ENCODE data around the gene ZMYND15. TPM values are rescaled to one million over a fixed set of nuclear protein-coding genes. Genes with fewer than 3 reads are reported as not detected.
"Not testable (repeated sequence)": the region's sequence is repeated elsewhere in the genome, so short reads cannot be mapped to it uniquely, and the experiment has no call there.

The ZMYND15 gene
- 0.32 and 0.89 TPM in 2 replicates for total RNA-seq (2014; rRNA removed; shearing (Covaris generic))
- polyA plus RNA-seq (2016; fragmentation: Nextera tagmentation; extraction: Ambion mirVana) = 0.16 TPM in 1 of 2 replicates, not detected in the other

GRCh38 chr17:4739122-4740024, at the start of gene ZMYND15, which contains the start of gene CXCL16:
TSS of gene ZMYND15 (plus strand) at chr17:4739833. CDS start at chr17:4740549, 716 bp downstream.
TSS of gene CXCL16 (minus strand) at chr17:4739928. CDS start at chr17:4739339, 589 bp downstream.
- WGBS, 2 experiments (ENCODE audit: low coverage in 1 of 2, low lambda C conversion rate in 2 of 2, missing lambda C conversion rate in 2 of 2) = 2% methylated on average over 86 to 87 of the region's 100 CpGs
- peak within 1 kb of the TSS; percentile 70 for H3K4me2 ChIP-seq (ENCODE audit: unreplicated experiment)

GRCh38 chr17:4689872-4690271, 49.8 kb upstream of the ZMYND15 start:
- 86% methylated on average over 12 of the region's 12 CpGs for WGBS, 2 experiments (ENCODE audit: low coverage in 1 of 2, low lambda C conversion rate in 2 of 2, missing lambda C conversion rate in 2 of 2)
- H3K36me3 ChIP-seq (ENCODE audit: low read depth); DNase-seq; H3K9me3 ChIP-seq (ENCODE audit: low read depth); H2AFZ ChIP-seq; H3K4me2 ChIP-seq (ENCODE audit: unreplicated experiment); in situ Hi-C loops (cut with MboI); H3K4me1 ChIP-seq (ENCODE audit: insufficient read depth); H4K20me1 ChIP-seq (ENCODE audit: insufficient read depth); H3K9me2 ChIP-seq (ENCODE audit: insufficient read depth); H3F3A ChIP-seq (ENCODE audit: insufficient read depth); H3K9ac ChIP-seq; H3K27me3 ChIP-seq (replicated peaks; ENCODE audit: insufficient read depth); H3K27ac ChIP-seq; H3K4me3 ChIP-seq: not testable (repeated sequence)
- peaks cover 56% of the 10 kb centered on the region for H3K79me2 ChIP-seq (ENCODE audit: insufficient read depth)

More at GRCh38 chr17:4739122-4740024, at the start of gene ZMYND15, which contains the start of gene CXCL16:
- Histone ChIP-seq H3K4me1 (ENCODE audit: insufficient read depth) (no peaks in the 10 kb centered on the region; the same call in 1 of the 2 replicates), H3K27me3 (replicated peaks; ENCODE audit: insufficient read depth) (peaks cover 6% of the 10 kb centered on the region; the same call in 1 of the 2 replicates), H4K20me1 (ENCODE audit: insufficient read depth) (no peaks in the 10 kb centered on the region), H3K9ac (peak within 1 kb of the TSS; percentile 59), H3K9me3 (ENCODE audit: low read depth) (no peaks in the 10 kb centered on the region), H3K79me2 (ENCODE audit: insufficient read depth) (no peaks in the 10 kb centered on the region), H3K9me2 (ENCODE audit: insufficient read depth) (no peaks in the 10 kb centered on the region), H2AFZ (peak within 1 kb of the TSS; percentile 87), H3K36me3 (ENCODE audit: low read depth) (no peaks in the 10 kb centered on the region), H3F3A (ENCODE audit: insufficient read depth) (no peaks in the 10 kb centered on the region), H3K27ac (no peak within 1 kb of the TSS), H3K4me3 (peak within 1 kb of the TSS; percentile 78)
- DNase-seq = peak; percentile 74
- in situ Hi-C loops (cut with MboI) = no loop called here
- TF ChIP-seq EZH2phosphoT487 (IDR thresholded peaks at IDR 0.05; ENCODE audit: insufficient read depth, low read depth) (no peak), EZH2 (IDR thresholded peaks at IDR 0.05; ENCODE audit: insufficient read depth, poor library complexity, severe bottlenecking) (no peak)

GRCh38 chr17:4690745-4691144, 48.9 kb upstream of the ZMYND15 start:
- no peaks in the 10 kb centered on the region for H3F3A ChIP-seq (ENCODE audit: insufficient read depth)
- in situ Hi-C loops (cut with MboI) = no loop called here

GRCh38 chr17:4691686-4692085, 47.9 kb upstream of the ZMYND15 start:
- Histone ChIP-seq H3K4me1 (ENCODE audit: insufficient read depth) (no peaks in the 10 kb centered on the region), H3K4me3 (no peak overlapping the region), H3K9me2 (ENCODE audit: insufficient read depth) (no peaks in the 10 kb centered on the region), H4K20me1 (ENCODE audit: insufficient read depth) (no peaks in the 10 kb centered on the region; the same call in 1 of the 2 replicates), H3F3A (ENCODE audit: insufficient read depth) (no peaks in the 10 kb centered on the region), H2AFZ (no peak overlapping the region), H3K4me2 (ENCODE audit: unreplicated experiment) (no peak overlapping the region), H3K9me3 (ENCODE audit: low read depth) (no peaks in the 10 kb centered on the region), H3K9ac (no peak overlapping the region), H3K79me2 (ENCODE audit: insufficient read depth) (peaks cover 74% of the 10 kb centered on the region), H3K27ac (no peak overlapping the region), H3K27me3 (replicated peaks; ENCODE audit: insufficient read depth) (no peaks in the 10 kb centered on the region), H3K36me3 (ENCODE audit: low read depth) (no peaks in the 10 kb centered on the region; the same call in 1 of the 2 replicates)
- no peak for DNase-seq
- TF ChIP-seq EZH2phosphoT487 (IDR thresholded peaks at IDR 0.05; ENCODE audit: insufficient read depth, low read depth) (no peak), EZH2 (IDR thresholded peaks at IDR 0.05; ENCODE audit: insufficient read depth, poor library complexity, severe bottlenecking) (no peak)
- in situ Hi-C loops (cut with MboI) = no loop called here
- WGBS, 2 experiments (ENCODE audit: low coverage in 1 of 2, low lambda C conversion rate in 2 of 2, missing lambda C conversion rate in 2 of 2) = 94% methylated on average over 8 of the region's 8 CpGs

More at GRCh38 chr17:4690745-4691144, 48.9 kb upstream of the ZMYND15 start:
- H3K4me1 ChIP-seq (ENCODE audit: insufficient read depth) = no peaks in the 10 kb centered on the region
- H3K4me2 ChIP-seq (ENCODE audit: unreplicated experiment) = no peak overlapping the region
- DNase-seq = no peak
- H3K9ac ChIP-seq = no peak overlapping the region
- no peak overlapping the region for H3K4me3 ChIP-seq
- no peaks in the 10 kb centered on the region; the same call in 1 of the 2 replicates for H4K20me1 ChIP-seq (ENCODE audit: insufficient read depth)
- H3K9me2 ChIP-seq (ENCODE audit: insufficient read depth) = no peaks in the 10 kb centered on the region
- H3K27ac ChIP-seq = no peak overlapping the region
- no peaks in the 10 kb centered on the region for H3K27me3 ChIP-seq (replicated peaks; ENCODE audit: insufficient read depth)
- peaks cover 65% of the 10 kb centered on the region for H3K79me2 ChIP-seq (ENCODE audit: insufficient read depth)
- H3K36me3 ChIP-seq (ENCODE audit: low read depth) = no peaks in the 10 kb centered on the region; the same call in 1 of the 2 replicates
- no peak overlapping the region for H2AFZ ChIP-seq
- WGBS, 2 experiments (ENCODE audit: low coverage in 1 of 2, low lambda C conversion rate in 2 of 2, missing lambda C conversion rate in 2 of 2) = 94 to 97% methylated on average over 2 of the region's 2 CpGs
- H3K9me3 ChIP-seq (ENCODE audit: low read depth) = no peaks in the 10 kb centered on the region
- TF ChIP-seq EZH2 (IDR thresholded peaks at IDR 0.05; ENCODE audit: insufficient read depth, poor library complexity, severe bottlenecking) (no peak), EZH2phosphoT487 (IDR thresholded peaks at IDR 0.05; ENCODE audit: insufficient read depth, low read depth) (no peak)

All from GM23248 (cell line).